IMR-90 (cell line): ENCODE measurements around the gene HS6ST3. TPM values are rescaled to one million over a fixed set of nuclear protein-coding genes. Genes with fewer than 3 reads are reported as not detected.

ENCODE experiments used
- ATAC-seq: fragments of 200-7000 bp; cut with Tn5 transposase; 2 replicates; pipeline ENCODE4 v1.9.1; 2020; ENCODE audit warnings: low read depth, mild to moderate bottlenecking, moderate library complexity
- BruUV-seq: library from RNA; stranded (reverse); fragments of 400-500 nt; replicated peaks from 2 replicates; lab custom pipeline; 2021; lab: Mats Ljungman, UMichigan
- CTCF ChIA-PET: fragments of 300-600 bp; formaldehyde crosslinking; extraction: SDS; loops from one replicate; lab custom pipeline; 2021; ENCODE audit warnings: antibody characterized with exemption; lab: Yijun Ruan, JAX
- POLR2A ChIA-PET: fragments of 300-600 bp; sonication (Branson Sonifier 250); formaldehyde crosslinking; loops from one replicate; lab custom pipeline; 2022; ENCODE audit warnings: antibody characterized with exemption; ENCODE audit not compliant: unreplicated experiment; lab: Charles Lee
- DNase-seq: peaks from one replicate; pipeline ENCODE4 v3.0.0; 2013
- H2AFZ ChIP-seq: replicated peaks from 2 replicates; pipeline ENCODE3; 2013; ENCODE audit warnings: low read length, mild to moderate bottlenecking; ENCODE audit not compliant: poor library complexity
- H2AK5ac ChIP-seq: 2 replicates; pipeline ENCODE4 v1.6.1; 2013; ENCODE audit warnings: low read depth, low read length, inconsistent platforms
- H2AK9ac ChIP-seq: replicated peaks from 2 replicates; pipeline ENCODE3; 2013; ENCODE audit warnings: mild to moderate bottlenecking, low read depth, low read length, moderate library complexity; ENCODE audit not compliant: poor library complexity
- H2BK120ac ChIP-seq: 2 replicates; pipeline ENCODE4 v1.6.1; 2013; ENCODE audit warnings: low read depth, low read length, inconsistent platforms
- H2BK15ac ChIP-seq: 3 replicates; pipeline ENCODE4 v1.6.1; 2013; ENCODE audit warnings: low read depth, low read length, inconsistent platforms
- H2BK20ac ChIP-seq: 2 replicates; pipeline ENCODE4 v1.6.1; 2013; ENCODE audit warnings: low read depth, mild to moderate bottlenecking, inconsistent platforms, low read length, moderate library complexity
- H2BK5ac ChIP-seq: 2 replicates; pipeline ENCODE4 v1.6.1; 2013; ENCODE audit warnings: mild to moderate bottlenecking, low read depth, low read length, inconsistent platforms; ENCODE audit not compliant: poor library complexity, severe bottlenecking
- H3K14ac ChIP-seq: replicated peaks from 2 replicates; pipeline ENCODE4 v1.6.1; 2013; ENCODE audit warnings: low read depth, low read length, inconsistent platforms
- H3K18ac ChIP-seq: 2 replicates; pipeline ENCODE4 v1.6.1; 2013; ENCODE audit warnings: low read depth, low read length, control low read depth
- H3K23ac ChIP-seq: 2 replicates; pipeline ENCODE4 v1.6.1; 2013; ENCODE audit warnings: low read depth, low read length, inconsistent platforms
- H3K27ac ChIP-seq: 2 replicates; pipeline ENCODE4 v1.5.1; 2013; ENCODE audit warnings: mild to moderate bottlenecking, control low read depth, low read length; ENCODE audit not compliant: insufficient read depth
- H3K27me3 ChIP-seq: 2 replicates; pipeline ENCODE4 v1.6.1; 2013; ENCODE audit warnings: low read length; ENCODE audit not compliant: control insufficient read depth, insufficient read depth
- H3K36me3 ChIP-seq: 2 replicates; pipeline ENCODE4 v1.6.1; 2013; ENCODE audit warnings: low read length, mixed read lengths; ENCODE audit not compliant: control insufficient read depth, insufficient read depth
- H3K4ac ChIP-seq: 2 replicates; pipeline ENCODE4 v1.6.1; 2013; ENCODE audit warnings: low read depth, low read length, inconsistent platforms
- H3K4me1 ChIP-seq: 2 replicates; pipeline ENCODE4 v1.6.1; 2013; ENCODE audit warnings: low read length, mixed read lengths; ENCODE audit not compliant: control insufficient read depth, insufficient read depth
- H3K4me2 ChIP-seq: 2 replicates; pipeline ENCODE4 v1.6.1; 2013; ENCODE audit warnings: low read depth, mild to moderate bottlenecking, control low read depth, low read length, moderate library complexity
- H3K4me3 ChIP-seq: 2 replicates; pipeline ENCODE4 v1.5.1; 2013; ENCODE audit warnings: low read depth, mild to moderate bottlenecking, control low read depth, low read length, moderate library complexity; ENCODE audit not compliant: insufficient read depth
- H3K56ac ChIP-seq: 2 replicates; pipeline ENCODE4 v1.6.1; 2013; ENCODE audit warnings: low read length, inconsistent platforms; ENCODE audit not compliant: insufficient read depth; ENCODE audit errors: extremely low read depth
- H3K79me1 ChIP-seq, 2 experiments: 2 replicates each; pipeline ENCODE4 v1.6.1; 2013; ENCODE audit warnings: low read length in 2 of 2, inconsistent platforms in 1 of 2, low read depth in 1 of 2
- H3K9ac ChIP-seq: 2 replicates; pipeline ENCODE4 v1.6.1; 2013; ENCODE audit warnings: low read depth, low read length, control low read depth
- H3K9me1 ChIP-seq: 2 replicates; pipeline ENCODE4 v1.6.1; 2013; ENCODE audit warnings: low read length, inconsistent platforms; ENCODE audit not compliant: insufficient read depth
- H3K9me3 ChIP-seq: 2 replicates; pipeline ENCODE4 v1.6.1; 2013; ENCODE audit warnings: low read length; ENCODE audit not compliant: control insufficient read depth, insufficient read depth
- H4K20me1 ChIP-seq: 2 replicates; pipeline ENCODE4 v1.6.1; 2013; ENCODE audit warnings: low read length, inconsistent platforms; ENCODE audit not compliant: insufficient read depth
- H4K5ac ChIP-seq: 2 replicates; pipeline ENCODE4 v1.6.1; 2013; ENCODE audit warnings: mild to moderate bottlenecking, low read depth, low read length, control low read depth
- H4K8ac ChIP-seq, 2 experiments: 2 replicates each; pipeline ENCODE4 v1.6.1; 2013; ENCODE audit warnings: low read depth in 2 of 2, low read length in 2 of 2, control low read depth in 1 of 2, inconsistent platforms in 1 of 2
- H4K91ac ChIP-seq: 2 replicates; pipeline ENCODE4 v1.6.1; 2013; ENCODE audit warnings: low read depth, low read length, inconsistent platforms; ENCODE audit not compliant: insufficient read depth
- CHD1 ChIP-seq: IDR thresholded peaks from 2 replicates; pipeline ENCODE4 v1.6.1; 2012; ENCODE audit warnings: low read depth, low read length, improper control_type of control experiment
- FOS ChIP-seq: fragments of 150-350 bp; IDR thresholded peaks from 2 replicates; pipeline ENCODE4 v1.6.1; 2016; ENCODE audit warnings: low read depth, low read length
- MAFK ChIP-seq: IDR thresholded peaks from 2 replicates; pipeline ENCODE4 v1.6.1; 2012; ENCODE audit warnings: low read depth, low read length, improper control_type of control experiment
- MAZ ChIP-seq: IDR thresholded peaks from 2 replicates; pipeline ENCODE4 v1.6.1; 2012; ENCODE audit warnings: low read depth, mild to moderate bottlenecking, low read length, improper control_type of control experiment, moderate library complexity, borderline replicate concordance
- MXI1 ChIP-seq: IDR thresholded peaks from 2 replicates; pipeline ENCODE4 v1.6.1; 2012; ENCODE audit warnings: low read depth, mild to moderate bottlenecking, low read length, moderate library complexity, borderline replicate concordance
- POLR2A ChIP-seq: IDR thresholded peaks from 2 replicates; pipeline ENCODE4 v1.6.1; 2012; ENCODE audit warnings: mild to moderate bottlenecking, low read depth, low read length
- RAD21 ChIP-seq: IDR thresholded peaks from 2 replicates; pipeline ENCODE4 v1.6.1; 2012; ENCODE audit warnings: low read length, improper control_type of control experiment
- RFX5 ChIP-seq: IDR thresholded peaks from 2 replicates; pipeline ENCODE4 v1.8.0; 2012; ENCODE audit warnings: low read depth, mild to moderate bottlenecking, low read length, moderate library complexity
- SMC3 ChIP-seq: fragments of 150-350 bp; IDR thresholded peaks from 2 replicates; pipeline ENCODE4 v1.6.1; 2016; ENCODE audit warnings: low read depth, mild to moderate bottlenecking, antibody characterized with exemption, low read length, moderate library complexity
- WGBS, 2 experiments: methylation state at CpG; one replicate each; pipeline versions ENCODE4 v1.1.5 to v1.1.7; 2013; ENCODE audit warnings: missing lambda C conversion rate in 2 of 2; ENCODE audit not compliant: insufficient read length in 1 of 2; ENCODE audit errors: extremely low coverage in 2 of 2; 5-methylcytosine and 5-hydroxymethylcytosine counted together
- dilution Hi-C: fragments of 300-500 bp; cut with HindIII; formaldehyde crosslinking; loops from one replicate; pipeline ENCODE4 v1.14.3; 2018; ENCODE audit warnings: low sequenced_read_pairs; ENCODE audit not compliant: unreplicated experiment
- in situ Hi-C: fragments of 300-500 bp; cut with MboI; formaldehyde crosslinking; loops from 3 replicates; pipeline ENCODE4 v1.14.3; 2019; ENCODE audit warnings: low sequenced_read_pairs, inconsistent platforms, mixed read lengths
- intact Hi-C: fragments of 100-400 bp; cut with micrococcal nuclease; formaldehyde crosslinking; loops from 2 replicates; pipeline ENCODE4 v1.10.0; 2022
- polyA plus RNA-seq, 3 experiments: library from polyadenylated mRNA; depleted of rRNA; stranded (reverse); fragments of >200 nt; gene quantifications; 2 replicates each; pipeline ENCODE4 v1.2.3, GENCODE V29; 2012; ENCODE audit warnings: low replicate concordance in 1 of 3
- total RNA-seq: library from RNA; depleted of rRNA; stranded (reverse); fragments of >200 nt; gene quantifications from 2 replicates; pipeline ENCODE4 v1.2.3, GENCODE V29; 2012
- TF ChIP-seq, protein P1 (sequence below): conservative IDR thresholded peaks from 2 replicates; pipeline ENCODE4 v1.5.1; 2012; ENCODE audit warnings: mild to moderate bottlenecking, low read depth, low read length, improper control_type of control experiment
- TF ChIP-seq, protein P2 (sequence below): fragments of 150-350 bp; IDR thresholded peaks from 2 replicates; pipeline ENCODE4 v1.6.1; 2016; ENCODE audit warnings: low read depth, mild to moderate bottlenecking, low read length, moderate library complexity, borderline replicate concordance
- TF ChIP-seq, protein P3 (sequence below): fragments of 150-350 bp; IDR thresholded peaks from 2 replicates; pipeline ENCODE4 v1.6.1; 2017; ENCODE audit warnings: mild to moderate bottlenecking, antibody characterized with exemption, low read length, low read depth

Gene HS6ST3
- total and polyA plus RNA-seq, 2 of the 4 experiments (the other 2 are of a cell fraction) = not detected

DNA sequence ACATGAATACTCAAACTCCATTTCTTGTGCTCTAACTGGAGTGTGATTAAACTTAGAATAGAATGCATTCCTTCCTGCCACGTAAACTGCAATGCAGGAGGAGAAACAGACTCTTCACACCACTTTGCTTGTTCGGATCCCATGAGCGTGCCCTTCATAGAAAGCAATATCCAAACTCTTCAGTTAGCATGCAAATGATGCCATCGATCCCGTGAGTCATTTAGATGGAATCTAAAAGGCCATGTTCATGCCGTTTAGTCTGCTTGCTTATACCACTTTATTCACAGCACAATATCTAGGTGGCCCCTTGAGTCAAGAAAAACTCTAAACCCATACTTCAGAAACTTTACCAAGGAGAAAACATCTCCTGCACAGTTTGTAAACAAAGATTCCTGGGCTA is 678.6 kb downstream of the HS6ST3 start:
- H3K4me2 ChIP-seq = no peak overlapping the region
- H4K5ac ChIP-seq = no peak overlapping the region
- no peaks in the 10 kb centered on the region for H4K20me1 ChIP-seq
- TF ChIP-seq, protein P1, sequence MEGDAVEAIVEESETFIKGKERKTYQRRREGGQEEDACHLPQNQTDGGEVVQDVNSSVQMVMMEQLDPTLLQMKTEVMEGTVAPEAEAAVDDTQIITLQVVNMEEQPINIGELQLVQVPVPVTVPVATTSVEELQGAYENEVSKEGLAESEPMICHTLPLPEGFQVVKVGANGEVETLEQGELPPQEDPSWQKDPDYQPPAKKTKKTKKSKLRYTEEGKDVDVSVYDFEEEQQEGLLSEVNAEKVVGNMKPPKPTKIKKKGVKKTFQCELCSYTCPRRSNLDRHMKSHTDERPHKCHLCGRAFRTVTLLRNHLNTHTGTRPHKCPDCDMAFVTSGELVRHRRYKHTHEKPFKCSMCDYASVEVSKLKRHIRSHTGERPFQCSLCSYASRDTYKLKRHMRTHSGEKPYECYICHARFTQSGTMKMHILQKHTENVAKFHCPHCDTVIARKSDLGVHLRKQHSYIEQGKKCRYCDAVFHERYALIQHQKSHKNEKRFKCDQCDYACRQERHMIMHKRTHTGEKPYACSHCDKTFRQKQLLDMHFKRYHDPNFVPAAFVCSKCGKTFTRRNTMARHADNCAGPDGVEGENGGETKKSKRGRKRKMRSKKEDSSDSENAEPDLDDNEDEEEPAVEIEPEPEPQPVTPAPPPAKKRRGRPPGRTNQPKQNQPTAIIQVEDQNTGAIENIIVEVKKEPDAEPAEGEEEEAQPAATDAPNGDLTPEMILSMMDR = no peak
- TF ChIP-seq, protein P2, sequence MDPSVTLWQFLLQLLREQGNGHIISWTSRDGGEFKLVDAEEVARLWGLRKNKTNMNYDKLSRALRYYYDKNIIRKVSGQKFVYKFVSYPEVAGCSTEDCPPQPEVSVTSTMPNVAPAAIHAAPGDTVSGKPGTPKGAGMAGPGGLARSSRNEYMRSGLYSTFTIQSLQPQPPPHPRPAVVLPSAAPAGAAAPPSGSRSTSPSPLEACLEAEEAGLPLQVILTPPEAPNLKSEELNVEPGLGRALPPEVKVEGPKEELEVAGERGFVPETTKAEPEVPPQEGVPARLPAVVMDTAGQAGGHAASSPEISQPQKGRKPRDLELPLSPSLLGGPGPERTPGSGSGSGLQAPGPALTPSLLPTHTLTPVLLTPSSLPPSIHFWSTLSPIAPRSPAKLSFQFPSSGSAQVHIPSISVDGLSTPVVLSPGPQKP = no peak
- TF ChIP-seq, protein P3, sequence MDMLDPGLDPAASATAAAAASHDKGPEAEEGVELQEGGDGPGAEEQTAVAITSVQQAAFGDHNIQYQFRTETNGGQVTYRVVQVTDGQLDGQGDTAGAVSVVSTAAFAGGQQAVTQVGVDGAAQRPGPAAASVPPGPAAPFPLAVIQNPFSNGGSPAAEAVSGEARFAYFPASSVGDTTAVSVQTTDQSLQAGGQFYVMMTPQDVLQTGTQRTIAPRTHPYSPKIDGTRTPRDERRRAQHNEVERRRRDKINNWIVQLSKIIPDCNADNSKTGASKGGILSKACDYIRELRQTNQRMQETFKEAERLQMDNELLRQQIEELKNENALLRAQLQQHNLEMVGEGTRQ = no peak
- TF ChIP-seq MAZ (no peak), MXI1 (no peak), SMC3 (no peak), RFX5 (no peak), POLR2A (no peak), CHD1 (no peak), RAD21 (no peak), FOS (no peak), MAFK (no peak)
- H2BK15ac ChIP-seq = no peak overlapping the region
- ChIA-PET POLR2A (no interaction called here), CTCF (no interaction called here)
- no peak overlapping the region for H4K8ac ChIP-seq
- no peak overlapping the region for H4K91ac ChIP-seq
- 53% methylated on average over 5 of the region's 6 CpGs; no CpG with 5 or more reads in 1 of the 2 experiments for WGBS, 2 experiments
- in situ Hi-C loops (no loop called here), dilution Hi-C loops (no loop called here), intact Hi-C loops (no loop called here)
- H2AK5ac ChIP-seq = no peak overlapping the region
- H2BK120ac ChIP-seq = no peak overlapping the region
- H3K23ac ChIP-seq = no peak overlapping the region
- BruUV-seq = no TSS peak
- no peak overlapping the region for H3K9ac ChIP-seq
- ATAC-seq (no peak), DNase-seq (no peak)
- H3K9me1 ChIP-seq = no peaks in the 10 kb centered on the region
- H2AK9ac ChIP-seq = no peak overlapping the region
- H3K18ac ChIP-seq = no peak overlapping the region
- H3K27ac ChIP-seq = no peak overlapping the region
- H3K4me1 ChIP-seq = no peaks in the 10 kb centered on the region
- no peak overlapping the region for H3K56ac ChIP-seq
- H2BK5ac ChIP-seq = no peak overlapping the region
- no peak overlapping the region for H3K14ac ChIP-seq
- H3K9me3 ChIP-seq = peaks cover 2% of the 10 kb centered on the region; the same call in 1 of the 2 replicates
- H2AFZ ChIP-seq = no peak overlapping the region
- H3K27me3 ChIP-seq = no peaks in the 10 kb centered on the region
- no peaks in the 10 kb centered on the region for H3K36me3 ChIP-seq
- no peaks in the 10 kb centered on the region for H3K79me1 ChIP-seq
- no peak overlapping the region for H3K4ac ChIP-seq
- H2BK20ac ChIP-seq = no peak overlapping the region
- no peak overlapping the region for H3K4me3 ChIP-seq
